HG02840 (cell line): Measurements from ENCODE around the gene C1orf74.

Experiments
- ATAC-seq: cut with Tn5 transposase; IDR thresholded peaks from one replicate; pipeline ENCODE4 v1.9.1; 2021; ENCODE audit warnings: mild to moderate bottlenecking, moderate library complexity, moderate number of reproducible peaks; ENCODE audit not compliant: unreplicated experiment, low FRiP score

C1orf74 gene

GRCh38 chr1:209784265-209785169 lies at the start of gene C1orf74:
Gene C1orf74, minus strand, starts transcription at chr1:209784559. Its CDS starts 925 bp downstream, at chr1:209783634.
- ATAC-seq = peak; percentile 97

GRCh38 chr1:209831615-209832014 lies 47.3 kb upstream of the C1orf74 start:
- no peak for ATAC-seq

GRCh38 chr1:209830722-209831121 lies 46.4 kb upstream of the C1orf74 start:
- no peak for ATAC-seq

GRCh38 chr1:209829716-209830115 lies 45.4 kb upstream of the C1orf74 start:
- ATAC-seq = no peak

- peak; percentile 90 for ATAC-seq
Observed at GRCh38 chr1:209827384-209828262, 43.3 kb upstream of the C1orf74 start, which contains the start of gene UTP25. Gene UTP25, plus strand, starts transcription at chr1:209827972. Its CDS starts 92 bp downstream, at chr1:209828064.

GRCh38 chr1:209825591-209826434 lies 41.5 kb upstream of the C1orf74 start:
- no peak for ATAC-seq

- ATAC-seq = no peak
Observed at GRCh38 chr1:209823143-209824041, 39.0 kb upstream of the C1orf74 start.

- no peak for ATAC-seq
Observed at GRCh38 chr1:209822706-209823105, 38.3 kb upstream of the C1orf74 start.

- no peak for ATAC-seq
Observed at GRCh38 chr1:209820986-209821385, 36.6 kb upstream of the C1orf74 start.

- no peak for ATAC-seq
Observed at GRCh38 chr1:209819058-209819457, 34.7 kb upstream of the C1orf74 start.

GRCh38 chr1:209817691-209818090 lies 33.3 kb upstream of the C1orf74 start:
- no peak for ATAC-seq

GRCh38 chr1:209816923-209817322 lies 32.6 kb upstream of the C1orf74 start:
- no peak for ATAC-seq

GRCh38 chr1:209815931-209816341 lies 31.6 kb upstream of the C1orf74 start:
- no peak for ATAC-seq

- ATAC-seq = no peak
Observed at GRCh38 chr1:209815490-209815889, 31.1 kb upstream of the C1orf74 start.

GRCh38 chr1:209813902-209814301 lies 29.5 kb upstream of the C1orf74 start:
- no peak for ATAC-seq

- ATAC-seq = no peak
Observed at GRCh38 chr1:209810783-209811182, 26.4 kb upstream of the C1orf74 start.

- no peak for ATAC-seq
Observed at GRCh38 chr1:209809611-209810010, 25.3 kb upstream of the C1orf74 start.

GRCh38 chr1:209808059-209808581 lies 23.8 kb upstream of the C1orf74 start:
- no peak for ATAC-seq

GRCh38 chr1:209807509-209807908 lies 23.1 kb upstream of the C1orf74 start:
- ATAC-seq = no peak
